IPS-NIHi7 (cell line): ENCODE measurements around the gene MTHFD2L.

Source experiments
- DNase-seq: peaks from one replicate; pipeline ENCODE4 v3.0.0; 2012; ENCODE audit warnings: mixed read lengths; ENCODE audit errors: extremely low spot score

Gene MTHFD2L

GRCh38 chr4:74307170-74307569 lies 149.3 kb downstream of the MTHFD2L start:
- DNase-seq: no peak

- no peak for DNase-seq
These were observed 150.3 kb downstream of the MTHFD2L start, which contains the start of gene EPGN for GRCh38 chr4:74308215-74308614. Gene EPGN, plus strand, starts transcription at chr4:74308470. Its CDS starts 64 bp downstream, at chr4:74308534.

DNA sequence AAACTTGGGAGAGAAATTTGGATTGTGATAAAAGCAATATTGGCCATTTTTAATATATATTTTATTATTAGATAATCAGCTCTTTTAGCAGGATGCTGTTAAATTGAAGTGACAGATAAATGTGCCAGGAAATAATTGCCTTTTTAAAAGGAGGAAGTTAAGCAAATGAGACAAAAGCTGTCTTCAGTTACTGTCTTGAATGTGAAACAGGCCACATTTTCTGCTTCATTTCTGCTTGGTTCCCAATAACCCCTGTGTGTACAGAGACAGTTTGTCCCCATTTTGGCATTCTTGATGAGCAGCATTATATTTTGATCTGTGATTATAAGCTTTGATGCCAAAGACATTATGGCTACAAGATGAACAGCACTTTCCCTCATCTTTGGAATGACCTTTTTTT lies 151.3 kb downstream of the MTHFD2L start:
- DNase-seq: no peak

DNA sequence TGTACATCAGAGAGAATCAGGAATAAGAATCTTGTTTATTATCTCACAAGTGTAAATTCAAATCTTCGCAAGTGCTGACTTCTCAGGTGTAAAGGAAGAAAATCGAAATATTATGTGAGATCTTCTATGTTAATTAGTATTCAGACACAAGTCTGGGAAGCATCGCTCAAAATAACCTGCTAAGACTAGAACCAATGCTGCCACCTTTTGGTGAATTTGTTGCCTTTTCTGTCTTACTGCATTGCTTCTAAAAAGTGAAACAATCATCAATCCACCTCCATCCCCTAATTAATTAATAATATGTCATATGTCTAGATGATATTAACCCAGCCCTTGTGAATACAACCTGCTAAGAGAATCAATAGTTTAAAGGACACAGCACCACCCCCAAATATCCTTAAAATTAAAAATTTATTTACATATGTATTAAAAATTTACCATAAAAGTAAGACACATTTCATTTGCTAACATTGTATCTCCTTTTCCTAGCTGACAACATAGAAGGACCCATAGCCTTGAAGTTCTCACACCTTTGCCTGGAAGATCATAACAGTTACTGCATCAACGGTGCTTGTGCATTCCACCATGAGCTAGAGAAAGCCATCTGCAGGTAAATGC lies 153.9 kb downstream of the MTHFD2L start:
- no peak for DNase-seq

- no peak for DNase-seq
These were observed 156.4 kb downstream of the MTHFD2L start for GRCh38 chr4:74314329-74314728.

DNA sequence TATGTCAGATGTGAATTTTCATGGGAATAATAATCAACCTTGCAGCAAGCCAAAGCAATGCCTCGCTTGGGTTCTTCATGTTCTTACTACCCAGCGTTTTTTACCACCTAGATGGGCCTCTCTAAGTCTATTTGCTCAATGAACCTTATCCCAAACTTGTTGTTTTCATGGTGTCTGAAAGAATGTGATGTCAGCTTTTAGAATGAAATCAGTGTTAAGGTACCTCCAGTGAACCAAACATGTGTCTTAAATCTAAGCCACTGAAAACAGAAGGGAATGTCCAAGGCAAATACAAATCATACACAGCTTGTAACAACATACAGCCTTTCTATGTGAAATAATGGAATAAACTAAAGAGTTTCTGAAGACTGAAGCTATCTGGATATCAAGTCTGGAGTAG lies 157.0 kb downstream of the MTHFD2L start:
- no peak for DNase-seq

DNA sequence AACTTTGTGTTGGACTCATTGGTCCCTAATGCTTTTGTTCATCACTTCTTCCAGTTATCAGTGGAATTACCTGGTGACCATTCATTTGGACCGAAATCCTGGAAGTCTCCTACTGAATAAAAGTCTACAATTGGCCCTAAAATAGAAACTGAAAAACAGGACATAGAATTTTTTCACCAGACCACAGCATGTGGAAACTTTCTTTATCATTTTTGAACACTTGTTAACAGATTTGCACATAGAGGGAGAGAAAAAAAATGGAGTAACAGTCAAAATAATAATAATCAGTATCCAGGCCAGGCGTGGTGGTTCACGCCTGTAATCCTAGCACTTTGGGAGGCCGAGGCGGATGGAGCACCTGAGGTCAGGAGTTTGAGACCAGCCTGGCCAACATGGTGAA lies 157.5 kb downstream of the MTHFD2L start:
- no peak for DNase-seq

DNA sequence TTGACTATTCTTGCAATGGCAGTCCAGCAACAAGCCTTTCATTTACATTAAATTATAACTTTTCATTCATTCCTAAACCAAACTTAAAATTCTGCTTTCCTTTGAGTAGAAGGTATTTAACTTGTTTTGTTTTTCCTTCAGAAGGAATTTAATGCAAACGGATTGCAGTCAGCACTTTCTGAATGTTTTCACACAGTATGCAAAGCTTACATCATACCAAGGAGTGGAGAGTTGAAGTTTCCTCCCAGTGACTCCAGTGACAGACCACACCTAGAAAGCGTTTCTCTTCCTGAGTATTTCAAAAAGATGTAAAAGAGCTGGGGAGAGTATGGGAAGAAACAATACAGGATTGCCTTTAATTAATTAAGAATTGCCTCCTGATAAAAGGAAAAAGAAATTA lies 158.5 kb downstream of the MTHFD2L start:
- DNase-seq: no peak

GRCh38 chr4:74317616-74318246 lies 159.8 kb downstream of the MTHFD2L start:
- DNase-seq: no peak

DNA sequence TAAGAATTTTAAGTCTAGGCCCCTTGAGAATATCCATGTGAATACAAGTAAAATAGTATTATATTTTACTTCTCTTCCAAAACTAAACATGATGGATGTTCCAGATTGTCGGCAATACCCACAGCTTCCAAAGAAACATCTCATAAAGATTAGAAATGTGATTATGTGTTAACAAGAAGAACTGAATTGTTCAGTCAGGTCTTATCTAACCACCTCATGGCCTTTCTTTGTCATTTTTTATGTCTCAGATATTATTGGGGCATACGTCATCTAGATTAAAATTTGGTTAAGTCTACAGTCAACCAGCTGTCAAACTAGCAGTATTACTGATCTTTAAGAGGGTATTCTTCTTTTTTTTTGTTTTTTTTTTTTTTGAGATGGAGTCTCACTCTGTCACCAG lies 160.4 kb downstream of the MTHFD2L start:
- no peak for DNase-seq

GRCh38 chr4:74319470-74319869 lies 161.6 kb downstream of the MTHFD2L start:
- no peak for DNase-seq

DNA sequence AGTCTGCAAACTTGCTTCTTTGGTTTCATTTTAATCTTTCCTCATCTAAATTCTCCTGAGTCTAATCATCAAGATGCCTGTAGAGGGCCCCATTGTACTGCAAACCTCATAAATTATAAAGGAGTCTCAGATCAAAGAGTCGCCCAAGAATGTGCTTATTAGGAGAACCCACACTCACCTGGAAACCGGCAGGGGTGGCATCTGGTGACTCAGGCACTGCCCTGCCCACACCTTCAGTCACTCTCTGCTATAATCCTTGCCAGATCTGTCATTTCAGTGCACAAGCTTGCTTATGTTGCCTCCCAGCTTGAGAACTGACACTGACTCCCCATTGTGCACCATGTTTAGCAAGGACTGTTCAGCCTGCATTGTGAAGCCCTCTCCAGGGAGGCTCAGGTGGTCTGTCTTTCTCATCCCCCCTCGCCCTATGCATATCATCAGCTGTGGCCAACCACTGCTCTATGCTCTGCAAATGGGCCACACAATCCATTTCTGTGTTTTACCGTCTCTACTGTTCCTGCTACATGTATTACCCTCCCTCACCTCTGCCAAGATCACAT lies 162.7 kb downstream of the MTHFD2L start:
- peak; percentile 67 for DNase-seq

DNA sequence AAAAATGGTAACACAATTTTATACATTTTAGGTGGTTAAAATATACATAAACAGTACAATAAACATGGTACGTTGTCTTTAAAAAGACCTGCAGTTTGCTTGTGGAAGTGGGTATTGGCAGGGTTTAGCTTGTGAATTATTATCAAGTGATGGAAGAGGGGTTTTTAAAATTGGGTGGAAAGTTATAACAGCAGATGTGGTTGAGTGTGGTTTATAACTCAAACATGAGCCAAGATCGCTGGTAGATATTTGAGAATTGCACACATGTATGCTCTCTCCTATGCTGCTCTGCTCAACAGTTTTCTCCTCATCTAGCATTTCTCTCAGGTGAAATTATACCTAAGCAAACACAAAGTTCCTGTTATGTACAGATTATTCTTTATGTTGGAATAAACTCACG lies 164.4 kb downstream of the MTHFD2L start:
- DNase-seq: no peak

DNA sequence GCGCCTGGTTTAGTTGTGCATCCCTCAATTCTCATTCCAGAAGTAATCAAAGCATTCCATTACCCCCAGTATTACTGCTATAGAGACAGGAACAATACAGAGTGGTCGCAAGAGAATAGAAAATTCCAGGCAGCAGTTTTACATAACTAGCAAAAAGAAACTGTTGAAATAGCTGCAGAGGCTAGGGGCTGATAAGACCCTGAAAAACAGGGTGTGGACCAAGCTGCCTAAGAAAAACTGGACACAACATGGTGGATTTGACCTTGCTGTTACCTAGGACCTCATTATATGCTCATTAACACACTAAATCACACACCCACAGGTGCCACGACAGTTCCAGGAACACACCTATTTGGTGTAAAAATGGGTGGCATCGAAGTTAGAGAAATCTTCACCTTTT lies 165.7 kb downstream of the MTHFD2L start:
- no peak for DNase-seq

DNA sequence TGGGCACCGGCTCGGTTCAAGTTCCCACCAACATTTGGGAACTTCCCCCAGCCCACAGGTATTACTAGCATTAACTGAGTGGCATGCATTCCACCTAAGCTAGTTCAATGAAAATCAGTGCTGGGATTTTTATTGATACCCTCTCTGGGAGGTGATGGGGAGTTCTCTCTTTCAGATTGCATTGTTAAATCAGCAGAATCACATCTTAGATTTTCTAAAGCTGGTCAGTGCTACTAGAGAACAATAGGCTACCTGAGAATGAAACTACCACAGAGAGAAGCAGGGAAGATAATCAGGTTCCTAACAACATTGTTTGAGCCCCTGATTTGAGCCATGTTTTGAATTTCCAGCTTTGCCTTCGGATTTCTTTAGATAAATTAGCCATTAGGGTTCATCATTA lies 166.3 kb downstream of the MTHFD2L start:
- DNase-seq: no peak

- no peak for DNase-seq
These were observed 168.0 kb downstream of the MTHFD2L start for GRCh38 chr4:74325886-74326285.

- DNase-seq: no peak
These were observed 169.8 kb downstream of the MTHFD2L start for GRCh38 chr4:74327762-74328161.

GRCh38 chr4:74328501-74328900 lies 170.6 kb downstream of the MTHFD2L start:
- DNase-seq: no peak

- DNase-seq: no peak
These were observed 171.4 kb downstream of the MTHFD2L start for GRCh38 chr4:74329307-74329706.

DNA sequence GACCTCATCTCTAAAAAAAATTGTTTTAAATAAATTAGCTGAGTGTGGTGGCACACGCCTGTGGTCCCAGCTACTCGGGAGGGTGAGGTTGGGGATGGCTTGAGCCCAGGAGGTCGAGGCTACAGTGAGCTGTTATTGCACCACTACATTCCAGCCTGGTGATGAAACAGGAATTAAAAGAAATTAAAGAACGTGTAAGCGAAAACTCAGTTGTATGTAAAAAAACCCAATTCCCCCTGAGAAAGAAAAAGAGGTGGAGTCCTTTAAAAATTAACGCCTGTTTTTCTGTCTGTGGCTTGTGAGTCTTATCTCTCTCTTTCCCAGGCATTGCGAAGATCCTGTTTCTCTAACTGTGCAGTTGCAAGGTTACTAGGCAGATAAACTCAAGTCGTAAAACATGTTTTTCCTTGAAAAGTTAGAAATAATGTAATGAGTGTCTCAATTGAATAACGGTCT lies 172.4 kb downstream of the MTHFD2L start:
- DNase-seq: no peak

GRCh38 chr4:74331252-74331651 lies 173.3 kb downstream of the MTHFD2L start:
- no peak for DNase-seq

GRCh38 chr4:74331944-74332343 lies 174.0 kb downstream of the MTHFD2L start:
- DNase-seq: no peak

DNA sequence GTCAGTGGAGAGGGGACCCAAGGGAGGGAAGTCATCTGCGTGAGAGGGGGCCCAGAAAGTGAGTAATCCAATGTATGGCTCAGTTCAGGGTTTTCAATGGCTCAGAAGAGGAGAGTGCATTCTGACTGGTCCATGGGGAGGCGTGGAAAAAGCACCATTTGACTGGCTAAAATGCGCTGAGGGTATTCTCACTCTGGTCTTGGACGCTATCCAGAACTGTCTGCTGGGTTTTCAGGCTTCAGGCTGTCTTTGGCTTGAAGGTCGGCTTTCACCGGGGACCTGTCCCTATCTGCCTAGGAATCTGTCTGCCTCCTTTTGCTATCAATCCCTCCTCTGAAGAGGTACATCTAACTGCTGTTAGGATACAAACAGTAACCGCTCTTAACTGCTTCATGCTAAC lies 176.7 kb downstream of the MTHFD2L start:
- no peak for DNase-seq
